Astrocyte of the cerebellum (primary cell): ENCODE data around the gene UBTD2.

ENCODE experiments used
- DNase-seq: peaks from one replicate; pipeline ENCODE4 v3.0.0-alpha.2; 2011; ENCODE audit warnings: low read depth
- H3K4me3 ChIP-seq: 2 replicates; pipeline ENCODE4 v1.5.1; 2011; ENCODE audit warnings: mild to moderate bottlenecking, low read depth, low read length, moderate library complexity
- CTCF ChIP-seq: IDR thresholded peaks from 2 replicates; pipeline ENCODE4 v1.5.1; 2012; ENCODE audit warnings: low read length, low read depth, moderate library complexity, mild to moderate bottlenecking; ENCODE audit errors: missing control alignments
- in situ Hi-C: cut with HindIII; loops from 2 replicates; pipeline ENCODE4 v1.10.0; 2017; ENCODE audit warnings: low sequenced_read_pairs

Gene UBTD2

GRCh38 chr5:172183881-172184280, 99.7 kb downstream of the UBTD2 start:
- no peak for DNase-seq
- in situ Hi-C loops: no loop called here
- TF ChIP-seq CTCF: no peak
- H3K4me3 ChIP-seq: no peak overlapping the region

- no peak overlapping the region for H3K4me3 ChIP-seq
- no peak for DNase-seq
- TF ChIP-seq CTCF: no peak
- in situ Hi-C loops: no loop called here
These were observed 101.3 kb downstream of the UBTD2 start for GRCh38 chr5:172182291-172182690.

DNA sequence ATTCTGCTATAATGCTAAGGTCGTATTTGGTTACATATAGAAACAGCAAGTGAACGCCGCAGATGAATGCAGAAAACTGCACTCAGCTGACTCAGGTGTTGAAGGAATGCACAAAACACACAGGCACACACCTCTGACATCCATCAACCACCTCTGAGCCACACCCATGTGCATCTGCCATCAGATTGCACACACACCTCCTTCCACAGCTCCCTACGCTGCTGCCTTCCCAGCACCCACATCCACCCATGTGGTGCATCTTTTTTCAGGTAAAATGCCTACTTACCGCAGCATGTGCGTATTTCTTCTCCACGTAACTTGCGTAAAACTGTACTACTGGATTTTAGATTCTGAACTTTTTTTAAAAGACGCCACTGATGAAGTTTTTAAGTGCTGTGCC, 102.6 kb downstream of the UBTD2 start:
- DNase-seq: no peak
- in situ Hi-C loops: no loop called here
- TF ChIP-seq CTCF: no peak
- no peak overlapping the region for H3K4me3 ChIP-seq

DNA sequence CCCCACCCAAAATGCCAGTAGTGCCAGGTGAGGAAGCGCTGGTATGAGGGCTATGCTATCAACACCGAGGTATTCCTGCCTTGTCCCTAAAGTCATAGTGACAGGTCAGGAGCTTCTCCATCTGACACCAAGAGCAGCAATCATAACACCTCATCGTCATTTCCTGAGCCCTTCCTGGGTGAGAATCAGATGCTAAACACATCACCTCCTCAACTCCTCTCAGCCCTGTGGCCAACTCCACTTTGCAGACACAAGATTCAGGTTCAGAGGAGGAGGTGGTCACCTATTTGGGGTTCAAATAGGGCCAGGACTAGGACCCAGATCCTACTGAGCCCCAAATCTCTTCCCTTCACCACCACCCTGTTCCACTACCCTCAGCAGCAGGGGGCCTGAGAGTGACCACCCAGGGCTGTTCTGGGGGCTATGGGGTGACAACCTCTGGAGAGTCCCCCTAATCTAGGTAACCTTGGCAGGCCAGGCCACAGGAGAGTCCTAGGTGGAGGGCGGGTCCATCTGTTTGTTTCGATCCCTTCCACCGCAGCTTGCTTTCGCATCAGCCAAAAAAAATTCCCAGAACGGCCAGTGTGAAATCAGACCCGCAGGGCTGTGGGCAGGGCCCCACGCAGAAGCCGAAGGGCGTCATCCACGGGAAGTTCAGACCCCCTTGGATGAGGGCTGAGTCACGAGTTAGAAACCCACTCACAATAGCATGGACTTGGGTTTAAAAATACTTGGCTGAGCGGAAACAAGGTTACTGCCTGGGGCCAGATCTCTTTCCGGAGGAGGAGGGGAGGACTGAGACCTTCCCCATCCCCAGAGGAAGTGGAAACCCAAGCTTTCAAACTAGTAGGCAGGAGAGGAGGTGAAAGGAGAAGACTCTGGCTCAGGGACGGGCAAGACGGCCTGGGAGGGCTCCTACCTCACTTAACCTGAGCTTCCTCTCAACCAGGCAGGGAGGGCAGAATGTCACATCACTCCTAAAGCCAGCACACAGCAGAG, 104.3 kb downstream of the UBTD2 start:
- in situ Hi-C loops: loop anchor here (10.0 kb wide), 1 partner anchor 754 kb away; no protein-coding TSS in a partner anchor

GRCh38 chr5:172178301-172178987, 105.1 kb downstream of the UBTD2 start:
- no peak for TF ChIP-seq CTCF
- H3K4me3 ChIP-seq: no peak overlapping the region
- in situ Hi-C loops: loop anchor here (10.0 kb wide), 1 partner anchor 754 kb away; no protein-coding TSS in a partner anchor
- DNase-seq: no peak

More for the DNA sequence above, 104.3 kb downstream of the UBTD2 start:
- DNase-seq: peak; percentile 60
- TF ChIP-seq CTCF: no peak
- no peak overlapping the region for H3K4me3 ChIP-seq

DNA sequence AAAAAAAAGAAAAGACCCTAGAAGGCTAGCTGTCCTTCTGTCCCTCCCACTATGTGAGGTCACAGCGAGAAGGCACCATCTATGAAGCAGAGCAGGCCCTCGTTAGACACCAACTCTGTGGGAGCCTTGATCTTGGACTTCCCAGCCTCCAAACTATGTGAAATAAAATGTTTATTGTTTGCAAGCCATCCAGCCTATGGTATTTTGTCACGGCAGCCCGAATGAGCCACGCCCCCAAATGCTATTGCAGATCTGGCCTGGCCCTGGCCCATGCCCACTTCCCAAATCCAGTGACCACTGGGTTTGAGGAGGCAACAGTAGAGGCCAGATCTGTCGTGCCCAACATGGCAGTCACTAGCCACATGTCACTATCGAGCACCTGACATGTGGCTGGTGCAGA, 106.4 kb downstream of the UBTD2 start:
- in situ Hi-C loops: loop anchor here (10.0 kb wide), 1 partner anchor 752 kb away; no protein-coding TSS in a partner anchor
- H3K4me3 ChIP-seq: no peak overlapping the region
- no peak for DNase-seq
- no peak for TF ChIP-seq CTCF
